Measurements from ENCODE around the gene DPYD.

Gene DPYD

GRCh38 chr1:97654876-97655585 is 265.8 kb downstream of the DPYD start:
- DNase-seq (ENCODE audit: extremely low read depth, low read depth) = no peak
- no peak for TF ChIP-seq CTCF (IDR thresholded peaks at IDR 0.05; ENCODE audit: low read depth, low read length, missing control alignments)
- no peak overlapping the region for H3K4me3 ChIP-seq (replicated peaks; ENCODE audit: low read depth, low read length)

- no peak for TF ChIP-seq CTCF (IDR thresholded peaks at IDR 0.05; ENCODE audit: low read depth, low read length, missing control alignments)
Observed at GRCh38 chr1:97651250-97651649, 269.6 kb downstream of the DPYD start.

GRCh38 chr1:97649591-97649990 is 271.2 kb downstream of the DPYD start:
- no peak for DNase-seq (ENCODE audit: extremely low read depth, low read depth)
- H3K4me3 ChIP-seq (replicated peaks; ENCODE audit: low read depth, low read length) = no peak overlapping the region
- TF ChIP-seq CTCF (IDR thresholded peaks at IDR 0.05; ENCODE audit: low read depth, low read length, missing control alignments) = no peak

More at GRCh38 chr1:97651250-97651649, 269.6 kb downstream of the DPYD start:
- H3K4me3 ChIP-seq (replicated peaks; ENCODE audit: low read depth, low read length) = no peak overlapping the region
- no peak for DNase-seq (ENCODE audit: extremely low read depth, low read depth)

GRCh38 chr1:97647776-97648175 is 273.1 kb downstream of the DPYD start:
- TF ChIP-seq CTCF (IDR thresholded peaks at IDR 0.05; ENCODE audit: low read depth, low read length, missing control alignments) = no peak
- DNase-seq (ENCODE audit: extremely low read depth, low read depth) = peak; percentile 35

GRCh38 chr1:97646071-97646470 is 274.8 kb downstream of the DPYD start:
- TF ChIP-seq CTCF (IDR thresholded peaks at IDR 0.05; ENCODE audit: low read depth, low read length, missing control alignments) = no peak

More at GRCh38 chr1:97647776-97648175, 273.1 kb downstream of the DPYD start:
- no peak overlapping the region for H3K4me3 ChIP-seq (replicated peaks; ENCODE audit: low read depth, low read length)

GRCh38 chr1:97640677-97641076 is 280.2 kb downstream of the DPYD start:
- no peak for TF ChIP-seq CTCF (IDR thresholded peaks at IDR 0.05; ENCODE audit: low read depth, low read length, missing control alignments)
- DNase-seq (ENCODE audit: extremely low read depth, low read depth) = no peak
- H3K4me3 ChIP-seq (replicated peaks; ENCODE audit: low read depth, low read length) = no peak overlapping the region

More at GRCh38 chr1:97646071-97646470, 274.8 kb downstream of the DPYD start:
- H3K4me3 ChIP-seq (replicated peaks; ENCODE audit: low read depth, low read length) = no peak overlapping the region
- no peak for DNase-seq (ENCODE audit: extremely low read depth, low read depth)

- no peak for DNase-seq (ENCODE audit: extremely low read depth, low read depth)
- no peak for TF ChIP-seq CTCF (IDR thresholded peaks at IDR 0.05; ENCODE audit: low read depth, low read length, missing control alignments)
- no peak overlapping the region for H3K4me3 ChIP-seq (replicated peaks; ENCODE audit: low read depth, low read length)
Observed at GRCh38 chr1:97636941-97637340, 283.9 kb downstream of the DPYD start.

Data from HFF-Myc (cell line).